K562 (cell line): ENCODE results near the gene CH25H.

Experiments used
- GTF2F1 ChIP-seq: IDR thresholded peaks from 2 replicates; pipeline ENCODE4 v1.6.1; 2011; ENCODE audit warnings: low read depth, low read length, improper control_type of control experiment
- ZNF583 ChIP-seq: fragments of 250-450 bp; sonication (Bioruptor Pico); IDR thresholded peaks from 2 replicates; pipeline ENCODE4 v1.4.0; 2020
- TF ChIP-seq, protein P1 (sequence below), 2 experiments: fragments of 200-800 bp in 1 of 2; sonication (Bioruptor generic) in 1 of 2; sonication (generic) in 1 of 2; formaldehyde crosslinking in 1 of 2; IDR thresholded peaks in 1 of 2; conservative IDR thresholded peaks in 1 of 2; 2 replicates each; pipeline versions ENCODE4 v1.5.0 to v1.6.1; 2016 to 2020; ENCODE audit warnings: missing compliant biosample characterization in 1 of 2, missing genetic modification characterization in 1 of 2, missing genetic modification reagents in 1 of 2

GRCh38 chr10:89214566-89215165 lies 7.5 kb upstream of the CH25H start:
- TF ChIP-seq ZNF583 (CRISPR knock-in tag) (no peak), GTF2F1 (no peak)
- TF ChIP-seq, protein P1, sequence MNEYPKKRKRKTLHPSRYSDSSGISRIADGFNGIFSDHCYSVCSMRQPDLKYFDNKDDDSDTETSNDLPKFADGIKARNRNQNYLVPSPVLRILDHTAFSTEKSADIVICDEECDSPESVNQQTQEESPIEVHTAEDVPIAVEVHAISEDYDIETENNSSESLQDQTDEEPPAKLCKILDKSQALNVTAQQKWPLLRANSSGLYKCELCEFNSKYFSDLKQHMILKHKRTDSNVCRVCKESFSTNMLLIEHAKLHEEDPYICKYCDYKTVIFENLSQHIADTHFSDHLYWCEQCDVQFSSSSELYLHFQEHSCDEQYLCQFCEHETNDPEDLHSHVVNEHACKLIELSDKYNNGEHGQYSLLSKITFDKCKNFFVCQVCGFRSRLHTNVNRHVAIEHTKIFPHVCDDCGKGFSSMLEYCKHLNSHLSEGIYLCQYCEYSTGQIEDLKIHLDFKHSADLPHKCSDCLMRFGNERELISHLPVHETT (CRISPR knock-in tag; conservative IDR thresholded peaks at IDR 0.05 in 1 of 2, IDR thresholded peaks at IDR 0.05 in 1 of 2) = no peak
